Breast epithelium (tissue), 3 donors: Measurements from ENCODE around the gene RASL12.
"Not testable (repeated sequence)": the region's sequence is repeated elsewhere in the genome, so short reads cannot be mapped to it uniquely, and the experiment has no call there.

Source experiments
- CTCF ChIP-seq, 3 donors: fragments of 450-650 bp; IDR thresholded peaks; one replicate each; pipeline ENCODE4 v1.5.1; 2016 to 2017; ENCODE audit warnings: antibody characterized with exemption in 3 of 3, mild to moderate bottlenecking in 3 of 3, moderate library complexity in 3 of 3
- POLR2A ChIP-seq: fragments of 450-650 bp; IDR thresholded peaks from one replicate; pipeline ENCODE4 v1.6.1; 2016; ENCODE audit warnings: antibody characterized with exemption, mild to moderate bottlenecking, moderate library complexity

GRCh38 chr15:65044218-65044617, 23.6 kb downstream of the RASL12 start:
- TF ChIP-seq CTCF (IDR thresholded peaks at IDR 0.05); POLR2A: not testable (repeated sequence)
